CD4-positive, alpha-beta T cell (primary cell): Measurements from ENCODE around the gene FEZ2. TPM values are rescaled to one million over a fixed set of nuclear protein-coding genes. Genes with fewer than 3 reads are reported as not detected.

Experiments used
- ATAC-seq: fragments of 200-7000 bp; cut with Tn5 transposase; one replicate; pipeline ENCODE4 v1.10.0; 2022; ENCODE audit warnings: mild to moderate bottlenecking; ENCODE audit not compliant: poor library complexity
- CTCF ChIA-PET: fragments of 350-600 bp; sonication (Branson Sonifier 250); formaldehyde crosslinking; loops from one replicate; lab custom pipeline; 2021; ENCODE audit warnings: antibody characterized with exemption, inconsistent platforms; lab: Charles Lee
- POLR2A ChIA-PET: fragments of 350-600 bp; sonication (Branson Sonifier 250); formaldehyde crosslinking; loops from one replicate; lab custom pipeline; 2021; ENCODE audit warnings: antibody characterized with exemption, inconsistent platforms; lab: Charles Lee
- DNase-seq, 14 experiments: peaks; one replicate each; pipeline ENCODE4 v3.0.0-alpha.2; 2013 to 2020; ENCODE audit warnings: mixed read lengths in 2 of 14
- H3K27ac ChIP-seq, 2 donors: one replicate each; pipeline versions ENCODE4 v1.5.1 to v1.7.0; 2013; ENCODE audit warnings: low read length in 2 of 2, low read depth in 1 of 2, mild to moderate bottlenecking in 1 of 2
- H3K27me3 ChIP-seq, 2 experiments: 1 replicate in 1 of 2; 2 replicates in 1 of 2; pipeline versions ENCODE4 v1.6.1 to v1.7.0; 2013; ENCODE audit warnings: low read length in 2 of 2, control low read depth in 1 of 2, mild to moderate bottlenecking in 1 of 2, moderate library complexity in 1 of 2; ENCODE audit not compliant: insufficient read depth in 2 of 2, control insufficient read depth in 1 of 2
- H3K36me3 ChIP-seq: one replicate; pipeline ENCODE4 v1.6.1; 2013; ENCODE audit warnings: low read length, control low read depth; ENCODE audit not compliant: insufficient read depth
- H3K4me1 ChIP-seq: one replicate; pipeline ENCODE4 v1.6.1; 2013; ENCODE audit warnings: low read length, control low read depth; ENCODE audit not compliant: insufficient read depth
- H3K4me3 ChIP-seq: one replicate; pipeline ENCODE4 v1.5.1; 2013; ENCODE audit warnings: mild to moderate bottlenecking, low read length, moderate library complexity
- H3K9me3 ChIP-seq, 2 experiments: 1 replicate in 1 of 2; 2 replicates in 1 of 2; pipeline versions ENCODE4 v1.6.1 to v1.7.0; 2013; ENCODE audit warnings: low read length in 2 of 2, mild to moderate bottlenecking in 2 of 2, control low read depth in 1 of 2, moderate library complexity in 1 of 2; ENCODE audit not compliant: control insufficient read depth in 1 of 2, insufficient read depth in 1 of 2
- H3K27ac Mint-ChIP-seq: one replicate; pipeline ENCODE4 v1.8.0; 2020; ENCODE audit warnings: mixed read lengths
- H3K27me3 Mint-ChIP-seq: one replicate; pipeline ENCODE4 v1.8.0; 2021; ENCODE audit warnings: mixed read lengths
- H3K36me3 Mint-ChIP-seq: one replicate; pipeline ENCODE4 v1.8.0; 2021; ENCODE audit warnings: low read depth, mixed read lengths
- H3K4me1 Mint-ChIP-seq: one replicate; pipeline ENCODE4 v1.8.0; 2021; ENCODE audit warnings: low read depth, mixed read lengths
- H3K4me3 Mint-ChIP-seq: one replicate; pipeline ENCODE4 v1.8.0; 2020; ENCODE audit warnings: mild to moderate bottlenecking, mixed read lengths
- H3K9me3 Mint-ChIP-seq: one replicate; pipeline ENCODE4 v1.8.0; 2020; ENCODE audit warnings: mixed read lengths
- CTCF ChIP-seq: fragments of 200-600 bp; IDR thresholded peaks from one replicate; pipeline ENCODE4 v1.8.0; 2022; ENCODE audit warnings: antibody characterized with exemption, mild to moderate bottlenecking
- intact Hi-C, 2 experiments: fragments of 100-400 bp; cut with DNase I in 1 of 2; cut with micrococcal nuclease in 1 of 2; formaldehyde crosslinking; loops; one replicate each; pipeline versions ENCODE4 v1.15.1 to v1.9.0; 2023 to 2025; cut with DNase I, micrococcal nuclease
- total RNA-seq, 174 experiments: library from RNA in 2 of 174; stranded (reverse) in 2 of 174; gene quantifications; one replicate each; pipeline ENCODE4 v1.2.3 and lab custom pipeline; 2021 to 2026

FEZ2 gene
- total RNA-seq, 2 experiments from 2014 or later: 4.8 to 5.6 TPM

DNA sequence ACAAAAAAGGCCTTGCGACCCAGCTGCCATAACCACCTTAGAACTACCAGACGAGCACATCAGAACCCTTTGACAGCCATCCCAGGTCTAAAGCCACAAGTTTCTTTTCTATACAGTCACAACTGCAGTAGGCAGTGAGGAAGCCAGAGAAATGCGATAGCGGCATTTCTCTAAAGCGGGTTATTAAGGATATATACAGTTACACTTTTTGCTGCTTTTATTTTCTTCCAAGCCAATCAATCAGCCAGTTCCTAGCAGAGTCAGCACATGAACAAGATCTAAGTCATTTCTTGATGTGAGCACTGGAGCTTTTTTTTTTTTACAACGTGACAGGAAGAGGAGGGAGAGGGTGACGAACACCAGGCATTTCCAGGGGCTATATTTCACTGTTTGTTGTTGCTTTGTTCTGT lies 48.8 kb downstream of the FEZ2 start:
- no peaks in the 10 kb centered on the region for H3K27me3 ChIP-seq
- no peak overlapping the region for H3K4me3 ChIP-seq
- Mint-ChIP-seq H3K27ac (peak overlapping the region; percentile 33), H3K9me3 (no peaks in the 10 kb centered on the region), H3K4me3 (peak overlapping the region; percentile 21), H3K36me3 (peaks cover 73% of the 10 kb centered on the region), H3K4me1 (peaks cover 18% of the 10 kb centered on the region), H3K27me3 (no peaks in the 10 kb centered on the region)
- intact Hi-C loops: no loop called here
- ChIA-PET POLR2A (no interaction called here), CTCF (no interaction called here)
- DNase-seq: peak in 1 of 14 experiments; percentile 17
- no peak for TF ChIP-seq CTCF
- H3K4me1 ChIP-seq: no peaks in the 10 kb centered on the region
- H3K9me3 ChIP-seq: no peaks in the 10 kb centered on the region
- ATAC-seq: peak; percentile 57
- peaks cover 30% of the 10 kb centered on the region for H3K36me3 ChIP-seq
- no peak overlapping the region for H3K27ac ChIP-seq

GRCh38 chr2:36547906-36548305 lies 50.1 kb downstream of the FEZ2 start:
- POLR2A ChIA-PET: no interaction called here
- DNase-seq: no peak
- Histone ChIP-seq H3K27ac (no peak overlapping the region), H3K36me3 (peaks cover 27% of the 10 kb centered on the region), H3K4me1 (no peaks in the 10 kb centered on the region), H3K4me3 (no peak overlapping the region), H3K9me3 (no peaks in the 10 kb centered on the region), H3K27me3 (no peaks in the 10 kb centered on the region)
- H3K27me3 Mint-ChIP-seq: no peaks in the 10 kb centered on the region
- CTCF ChIA-PET: no interaction called here
- no peak for TF ChIP-seq CTCF
- H3K27ac Mint-ChIP-seq: no peak overlapping the region
- H3K36me3 Mint-ChIP-seq: peaks cover 61% of the 10 kb centered on the region
- ATAC-seq: no peak
- H3K4me3 Mint-ChIP-seq: no peak overlapping the region
- intact Hi-C loops: no loop called here
- H3K4me1 Mint-ChIP-seq: peaks cover 18% of the 10 kb centered on the region
- no peaks in the 10 kb centered on the region for H3K9me3 Mint-ChIP-seq

- POLR2A ChIA-PET: interaction anchor here (1.2 kb wide), 1 partner anchor 9 kb away, joined by 3 read pairs; no protein-coding TSS in a partner anchor
Measured at GRCh38 chr2:36545871-36546416, 52.0 kb downstream of the FEZ2 start.

More at GRCh38 chr2:36545871-36546416, 52.0 kb downstream of the FEZ2 start:
- ATAC-seq (no peak), DNase-seq (no peak)
- intact Hi-C loops: no loop called here
- H3K36me3 ChIP-seq: peaks cover 8% of the 10 kb centered on the region
- no peaks in the 10 kb centered on the region for H3K4me1 ChIP-seq
- Mint-ChIP-seq H3K9me3 (no peaks in the 10 kb centered on the region), H3K4me1 (peaks cover 18% of the 10 kb centered on the region), H3K4me3 (no peak overlapping the region), H3K27me3 (no peaks in the 10 kb centered on the region), H3K27ac (no peak overlapping the region), H3K36me3 (peaks cover 42% of the 10 kb centered on the region)
- TF ChIP-seq CTCF: no peak
- CTCF ChIA-PET: no interaction called here
- no peak overlapping the region for H3K4me3 ChIP-seq
- no peaks in the 10 kb centered on the region for H3K9me3 ChIP-seq
- H3K27ac ChIP-seq: no peak overlapping the region
- no peaks in the 10 kb centered on the region for H3K27me3 ChIP-seq
